EL (cell line): ENCODE results near the gene FSTL4.
A peak's percentile ranks its signal among the peaks of the same experiment; 100 is the strongest.

Experiments used
- DNase-seq: peaks from one replicate; pipeline ENCODE4 v3.0.0-alpha.2; 2016

The FSTL4 gene

GRCh38 chr5:133361922-133362321 lies 250.4 kb downstream of the FSTL4 start:
- no peak for DNase-seq

DNA sequence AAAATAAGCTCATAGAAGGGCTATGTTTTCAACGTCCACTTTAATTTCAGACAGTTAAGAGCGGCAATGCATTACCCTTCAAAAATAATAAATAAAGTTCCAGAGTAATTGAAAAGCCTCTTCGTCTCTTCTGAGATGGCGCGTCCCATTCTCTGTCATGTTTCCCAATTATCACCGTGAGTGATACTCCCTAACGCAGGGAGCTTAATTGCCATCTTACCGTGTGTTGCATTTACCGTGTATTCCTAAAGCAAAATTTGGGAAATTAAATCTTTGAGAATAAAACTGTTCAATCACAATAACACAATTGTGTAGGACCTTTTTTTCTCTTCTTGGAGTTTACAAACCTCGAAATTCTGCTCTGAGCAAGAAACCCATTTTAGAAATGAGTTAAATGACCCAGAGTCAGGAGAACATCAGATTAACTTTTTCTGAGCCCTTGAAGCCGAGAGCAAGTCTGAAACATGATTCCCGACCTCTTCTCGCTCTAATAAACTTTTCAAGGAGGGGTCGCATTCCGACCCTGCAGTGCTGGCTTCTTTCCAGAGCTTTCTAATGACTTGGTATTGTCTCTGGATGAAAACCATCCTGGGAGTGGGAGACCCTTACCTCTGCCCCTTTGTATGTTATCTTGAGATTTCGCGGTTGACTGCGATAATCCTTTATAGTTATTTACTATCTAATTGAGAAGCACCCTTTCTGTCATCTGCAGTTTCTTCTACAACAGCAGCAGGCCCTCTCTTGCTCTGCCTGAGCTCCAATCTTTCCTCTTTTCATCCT lies 251.5 kb downstream of the FSTL4 start:
- no peak for DNase-seq

DNA sequence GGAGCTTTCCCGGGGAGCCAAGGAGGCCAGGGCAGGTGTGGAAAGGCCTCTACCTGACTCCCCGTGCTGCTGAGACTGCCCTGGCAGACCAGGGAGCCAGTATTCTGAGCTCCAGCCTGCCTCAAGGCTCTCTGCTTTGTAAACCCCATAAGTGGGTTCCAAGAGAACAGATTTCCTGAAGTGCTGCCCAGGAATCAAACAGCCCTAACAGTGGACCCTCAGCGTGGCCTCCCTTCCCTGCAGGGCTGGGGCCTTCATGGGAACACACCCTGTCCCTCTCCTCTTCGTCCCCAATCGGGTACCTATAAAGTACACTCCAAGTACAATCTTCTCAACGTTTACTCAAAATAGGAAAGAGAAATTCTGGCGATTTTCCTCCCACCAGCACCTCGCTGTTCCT lies 252.5 kb downstream of the FSTL4 start:
- DNase-seq, result no peak

GRCh38 chr5:133358271-133358670 lies 254.1 kb downstream of the FSTL4 start:
- DNase-seq, result no peak

- no peak for DNase-seq
Measured at GRCh38 chr5:133357758-133358157, 254.6 kb downstream of the FSTL4 start.

- DNase-seq, result no peak
Measured at GRCh38 chr5:133356984-133357421, 255.3 kb downstream of the FSTL4 start.

DNA sequence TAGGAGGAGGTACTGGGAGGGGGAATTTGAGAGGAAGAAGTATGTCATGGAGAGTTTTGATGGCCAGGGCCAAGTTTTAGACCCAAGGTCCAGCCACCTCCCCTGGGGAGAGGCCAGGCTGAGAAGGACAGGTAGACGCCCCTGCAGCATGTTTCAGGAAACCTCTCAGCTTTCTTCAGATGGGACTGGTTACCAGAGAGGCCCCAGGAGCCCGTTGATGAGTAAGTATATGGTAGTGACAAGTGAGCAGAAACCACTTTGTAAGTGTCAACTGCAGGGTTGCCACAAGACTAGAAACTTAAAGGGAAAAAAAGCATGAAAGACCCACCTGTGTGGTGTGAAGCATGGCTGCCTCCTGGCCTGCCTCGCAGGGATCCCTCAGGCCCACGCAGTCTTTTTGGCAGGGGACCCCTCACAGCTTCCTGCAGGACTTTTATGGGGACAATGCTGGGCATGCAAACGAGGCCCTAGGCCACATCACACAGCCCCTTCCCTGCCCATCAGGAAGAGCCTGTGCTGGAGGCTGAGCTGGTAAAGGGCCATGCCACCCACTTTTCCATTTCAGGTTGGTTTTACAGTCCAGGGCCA lies 255.9 kb downstream of the FSTL4 start:
- no peak for DNase-seq

- DNase-seq, result no peak
Measured at GRCh38 chr5:133354323-133355185, 257.8 kb downstream of the FSTL4 start.

DNA sequence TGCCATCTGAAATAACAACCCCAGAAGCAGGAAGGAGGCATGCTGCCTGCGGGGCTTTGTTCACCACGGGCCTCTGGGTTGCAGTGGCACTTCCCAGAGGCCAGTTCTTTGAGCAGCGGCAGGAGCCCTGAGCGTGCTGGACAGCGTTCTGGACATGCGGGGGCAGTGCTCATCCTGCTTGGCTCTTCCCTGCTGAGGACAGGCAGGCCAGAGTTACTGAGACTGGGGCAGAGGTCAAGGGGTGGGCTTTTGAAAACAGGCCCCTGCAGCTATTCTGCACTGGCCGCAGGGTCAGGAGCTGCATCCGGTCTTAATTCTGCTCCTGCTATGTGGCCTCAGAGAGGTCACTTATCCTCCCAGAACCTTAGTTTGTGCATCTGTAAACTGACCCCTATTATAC lies 258.6 kb downstream of the FSTL4 start:
- no peak for DNase-seq

- no peak for DNase-seq
Measured at GRCh38 chr5:133348406-133348805, 263.9 kb downstream of the FSTL4 start.

- DNase-seq, result no peak
Measured at GRCh38 chr5:133347039-133347438, 265.3 kb downstream of the FSTL4 start.

GRCh38 chr5:133344266-133344665 lies 268.1 kb downstream of the FSTL4 start:
- DNase-seq, result no peak

DNA sequence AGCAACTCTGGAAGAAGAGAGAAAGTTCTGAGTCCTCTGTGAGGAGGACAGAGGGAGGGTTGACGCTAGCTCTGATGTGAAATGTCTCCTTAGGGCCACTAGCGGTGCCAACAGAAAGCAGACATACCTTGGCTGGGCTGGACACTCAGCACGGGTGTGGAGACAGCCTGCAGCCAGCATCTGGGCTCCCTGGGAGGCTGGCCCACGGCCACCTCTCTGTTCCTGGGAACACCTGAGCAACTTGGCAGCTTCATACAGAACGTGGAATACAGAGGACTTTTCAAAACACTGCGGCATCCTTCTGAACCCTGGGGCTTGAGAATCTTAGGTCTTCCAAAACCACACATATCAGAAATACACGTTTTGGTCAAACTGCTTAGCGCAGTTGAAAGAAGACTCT lies 269.1 kb downstream of the FSTL4 start:
- no peak for DNase-seq

GRCh38 chr5:133341915-133342710 lies 270.2 kb downstream of the FSTL4 start:
- DNase-seq, result no peak

DNA sequence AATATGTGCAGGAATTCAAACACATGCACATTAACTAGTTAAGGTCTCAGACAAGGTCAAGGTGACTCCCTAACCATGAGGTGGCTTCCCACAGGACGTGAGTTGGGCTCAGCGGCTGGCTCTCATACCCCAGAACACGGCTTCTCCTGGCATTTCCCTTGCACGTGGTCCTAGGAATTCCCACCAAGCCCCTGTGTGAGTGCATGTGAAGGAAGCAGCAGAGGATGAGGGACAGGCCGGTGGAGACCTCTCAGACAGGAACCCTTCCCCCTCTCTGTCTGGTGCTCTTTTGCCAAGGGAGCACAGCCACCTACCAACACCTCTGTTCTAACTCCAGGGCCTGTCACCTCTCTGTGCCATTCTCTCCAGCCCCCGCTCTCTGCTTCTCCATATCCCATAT lies 271.0 kb downstream of the FSTL4 start:
- DNase-seq, result no peak

GRCh38 chr5:133340822-133341221 lies 271.5 kb downstream of the FSTL4 start:
- no peak for DNase-seq

- peak; percentile 11 for DNase-seq
Measured at GRCh38 chr5:133340002-133340755, 272.2 kb downstream of the FSTL4 start.

DNA sequence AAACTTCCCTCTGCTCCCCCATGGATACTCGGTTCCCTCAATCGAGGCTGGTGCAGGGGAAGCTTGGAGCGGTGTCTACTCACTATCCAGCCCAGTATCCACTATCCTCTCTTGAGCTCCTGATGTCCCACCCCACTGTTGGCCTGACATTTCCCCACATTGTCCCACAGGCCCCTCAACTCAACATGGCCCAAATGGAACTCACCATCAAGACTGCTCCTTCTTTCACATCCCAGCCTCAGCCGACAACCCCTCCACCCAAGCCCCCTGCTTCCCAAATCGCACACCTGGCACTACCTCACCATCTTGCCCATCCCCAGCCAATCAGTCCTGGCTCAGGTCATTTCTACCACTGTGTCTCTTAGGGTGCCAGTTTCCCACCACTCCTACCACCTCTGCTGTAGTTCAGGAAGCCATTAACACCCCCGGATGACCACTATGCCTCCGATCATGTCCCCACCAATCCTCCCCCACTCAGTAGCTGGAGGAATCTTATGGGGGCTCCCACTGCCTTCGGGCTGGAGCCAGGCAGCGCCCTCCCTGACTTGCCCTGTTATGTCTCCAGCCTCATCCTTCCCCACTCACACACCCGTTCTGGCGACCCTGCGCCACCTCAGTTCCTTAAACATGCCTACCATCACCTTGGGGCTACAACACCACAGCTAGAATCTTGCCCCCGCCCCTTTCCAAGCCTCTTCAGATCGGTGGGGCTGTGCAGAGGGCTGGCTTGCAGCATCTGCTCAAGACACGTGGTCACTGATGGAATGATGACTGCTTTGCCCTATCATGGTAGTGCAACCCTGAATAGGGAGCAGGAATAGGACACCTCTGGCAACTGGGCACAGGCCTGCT lies 273.6 kb downstream of the FSTL4 start:
- no peak for DNase-seq

DNA sequence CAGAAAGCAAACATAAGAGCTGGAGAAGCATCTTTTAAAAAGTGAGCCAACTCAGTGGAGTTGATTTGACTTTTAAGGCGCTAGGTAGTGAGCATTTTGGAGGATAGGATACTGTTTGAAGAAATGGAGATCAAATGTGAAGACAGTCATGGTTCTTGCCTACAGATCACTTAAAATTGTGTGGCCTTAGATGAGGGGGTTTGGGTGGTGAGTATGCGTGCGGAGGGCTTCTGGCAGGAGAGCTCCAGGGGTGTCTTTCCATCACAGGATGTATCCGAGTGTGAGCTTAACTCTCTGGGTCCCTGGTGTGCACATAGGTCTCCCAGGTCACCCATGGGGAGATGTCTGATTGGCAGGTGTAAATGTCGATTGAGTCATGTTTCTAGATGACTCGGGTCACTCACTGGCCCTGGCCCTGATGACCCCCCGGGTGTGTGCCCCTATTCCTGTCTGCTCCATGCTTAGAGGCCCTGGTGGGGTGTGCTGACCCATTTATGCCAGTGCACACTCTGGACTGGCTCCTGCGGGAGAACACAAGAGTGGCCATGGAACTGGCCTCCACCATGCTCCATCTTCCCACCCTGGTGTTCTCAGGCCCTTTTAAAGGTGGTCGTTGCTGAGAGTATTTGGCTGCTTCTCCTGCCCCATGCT lies 274.4 kb downstream of the FSTL4 start:
- DNase-seq, result no peak

DNA sequence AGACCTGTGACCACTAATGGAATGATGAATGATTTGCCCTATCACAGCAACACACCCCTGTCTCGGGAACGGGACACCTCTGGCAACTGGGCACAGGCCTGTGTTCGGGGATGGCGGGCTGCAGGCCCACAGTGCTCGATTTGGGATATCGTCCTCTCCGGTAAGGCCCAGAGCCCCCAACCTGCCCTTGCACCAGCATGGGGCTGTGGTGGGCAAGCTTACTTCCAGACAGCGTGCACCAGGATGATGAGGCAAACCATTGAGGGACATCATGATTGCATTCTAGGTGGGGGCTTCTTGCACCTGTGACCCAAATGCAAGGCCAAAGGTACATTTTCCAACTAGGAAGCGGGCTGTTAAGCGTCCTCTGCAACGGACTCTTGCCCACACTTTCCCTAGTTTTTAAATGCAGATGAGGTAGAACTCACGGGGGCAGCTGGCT lies 275.4 kb downstream of the FSTL4 start:
- DNase-seq, result no peak
